HCT116 (cell line): ENCODE results near the gene AP2A1. TPM values are rescaled to one million over a fixed set of nuclear protein-coding genes. Genes with fewer than 3 reads are reported as not detected.

Experiments used
- ATAC-seq: fragments of 200-7000 bp; cut with Tn5 transposase; 2 replicates; pipeline ENCODE4 v1.9.1; 2020; ENCODE audit warnings: mild to moderate bottlenecking, moderate library complexity
- BruUV-seq: library from RNA; stranded (reverse); fragments of 400-500 nt; replicated peaks from 2 replicates; lab custom pipeline; 2021; lab: Mats Ljungman, UMichigan
- CTCF ChIA-PET: fragments of 300-600 bp; sonication (Branson Sonifier 250); formaldehyde crosslinking; loops from one replicate; lab custom pipeline; 2021; ENCODE audit warnings: antibody characterized with exemption; lab: Charles Lee
- POLR2A ChIA-PET: fragments of 300-600, 350-600 bp; sonication (Branson Sonifier 250); formaldehyde crosslinking; loops from one replicate; lab custom pipeline; 2021; ENCODE audit warnings: antibody characterized with exemption; lab: Charles Lee
- RAD21 ChIA-PET, 2 experiments: fragments of 300-600 bp; sonication (Branson Sonifier 250); formaldehyde crosslinking; loops; one replicate each; lab custom pipeline; 2023; ENCODE audit warnings: low total read pairs in 2 of 2; ENCODE audit not compliant: uncharacterized antibody in 2 of 2, unreplicated experiment in 2 of 2, low non-redundant PET in 1 of 2; lab: Charles Lee
- DNase-seq: peaks from one replicate; pipeline ENCODE4 v3.0.0-alpha.2; 2010; ENCODE audit warnings: low read depth, low spot score
- H2AFZ ChIP-seq: fragments of 200-600 bp; shearing (Covaris generic), sonication (generic); 2 replicates; pipeline ENCODE4 v1.6.1; 2017; ENCODE audit warnings: low read depth, mixed run types, mixed read lengths, antibody characterized with exemption, low read length; ENCODE audit not compliant: poor library complexity, severe bottlenecking
- H3K27ac ChIP-seq: 2 replicates; pipeline ENCODE4 v1.5.1; 2012; ENCODE audit warnings: low read depth, low read length
- H3K27me3 ChIP-seq: fragments of 200-600 bp; sonication (generic); 2 replicates; pipeline ENCODE4 v1.6.1; 2016; ENCODE audit warnings: mixed run types, low read length, mixed read lengths; ENCODE audit not compliant: insufficient read depth
- H3K36me3 ChIP-seq, 2 experiments: fragments of 200-500 bp in 1 of 2; fragments of 200-600 bp in 1 of 2; sonication (Bioruptor generic) in 1 of 2; sonication (generic) in 1 of 2; 2 replicates each; pipeline versions ENCODE4 v1.5.1 to v1.6.1; 2014 to 2016; ENCODE audit warnings: low read length in 2 of 2, inconsistent platforms in 1 of 2, mixed read lengths in 1 of 2, mixed run types in 1 of 2; ENCODE audit not compliant: insufficient read depth in 2 of 2, control insufficient read depth in 1 of 2
- H3K4me1 ChIP-seq, 2 experiments: fragments of 200-600 bp in 1 of 2; sonication (generic) in 1 of 2; 2 replicates each; pipeline versions ENCODE4 v1.5.1 to v1.6.1; 2012 to 2017; ENCODE audit warnings: low read length in 2 of 2, inconsistent platforms in 1 of 2, mild to moderate bottlenecking in 1 of 2, mixed read lengths in 1 of 2, mixed run types in 1 of 2, moderate library complexity in 1 of 2; ENCODE audit not compliant: insufficient read depth in 2 of 2, control insufficient read depth in 1 of 2
- H3K4me2 ChIP-seq: fragments of 200-600 bp; sonication (generic); 2 replicates; pipeline ENCODE4 v1.6.1; 2017; ENCODE audit warnings: mixed run types, low read length, mixed read lengths
- H3K4me3 ChIP-seq, 2 experiments: fragments of 200-600 bp in 1 of 2; sonication (generic) in 1 of 2; replicated peaks in 1 of 2; 2 replicates each; pipeline ENCODE4 v1.5.1; 2011 to 2016; ENCODE audit warnings: low read length in 2 of 2, control low read depth in 1 of 2, low read depth in 1 of 2, mild to moderate bottlenecking in 1 of 2, mixed read lengths in 1 of 2, mixed run types in 1 of 2
- H3K79me2 ChIP-seq: fragments of 200-600 bp; sonication (generic); 2 replicates; pipeline ENCODE4 v1.6.1; 2017; ENCODE audit warnings: mild to moderate bottlenecking, mixed run types, low read length, moderate library complexity, mixed read lengths; ENCODE audit not compliant: insufficient read depth
- H3K9ac ChIP-seq: fragments of 200-600 bp; sonication (generic); 2 replicates; pipeline ENCODE4 v1.6.1; 2016; ENCODE audit warnings: low read length, mixed read lengths
- H3K9me2 ChIP-seq: fragments of 200-600 bp; sonication (generic), shearing (Covaris generic); 2 replicates; pipeline ENCODE4 v1.6.1; 2017; ENCODE audit warnings: mixed run types, mild to moderate bottlenecking, moderate library complexity; ENCODE audit not compliant: insufficient read depth
- H3K9me3 ChIP-seq, 2 experiments: fragments of 200-500 bp in 1 of 2; fragments of 200-600 bp in 1 of 2; sonication (Bioruptor generic) in 1 of 2; sonication (generic) in 1 of 2; 2 replicates each; pipeline ENCODE4 v1.6.1; 2014 to 2017; ENCODE audit warnings: low read length in 2 of 2, mixed read lengths in 2 of 2, inconsistent platforms in 1 of 2, low read depth in 1 of 2, mild to moderate bottlenecking in 1 of 2, mixed run types in 1 of 2, moderate library complexity in 1 of 2; ENCODE audit not compliant: control insufficient read depth in 1 of 2, insufficient read depth in 1 of 2
- H4K20me1 ChIP-seq: fragments of 200-600 bp; sonication (generic), shearing (Covaris generic); 2 replicates; pipeline ENCODE4 v1.6.1; 2017; ENCODE audit warnings: mixed run types, mild to moderate bottlenecking, moderate library complexity; ENCODE audit not compliant: insufficient read depth
- EZH2 ChIP-seq: fragments of 200-600 bp; sonication (generic); IDR thresholded peaks from 2 replicates; pipeline ENCODE4 v1.6.1; 2017; ENCODE audit warnings: antibody characterized with exemption, mixed run types
- FOSL1 ChIP-seq: IDR thresholded peaks from 2 replicates; pipeline ENCODE4 v1.6.1; 2012; ENCODE audit warnings: low read depth
- JUND ChIP-seq: IDR thresholded peaks from 2 replicates; pipeline ENCODE4 v1.6.1; 2012
- MAX ChIP-seq: IDR thresholded peaks from 2 replicates; pipeline ENCODE4 v1.6.1; 2012
- POLR2A ChIP-seq: IDR thresholded peaks from 2 replicates; pipeline ENCODE4 v1.7.0; 2011; ENCODE audit warnings: borderline replicate concordance; ENCODE audit not compliant: insufficient read depth, insufficient read length; ENCODE audit errors: extremely low read depth
- REST ChIP-seq: IDR thresholded peaks from 2 replicates; pipeline ENCODE4 v1.6.1; 2012; ENCODE audit warnings: low read depth
- SIN3A ChIP-seq: IDR thresholded peaks from 2 replicates; pipeline ENCODE4 v1.6.1; 2012; ENCODE audit warnings: low read depth
- YY1 ChIP-seq: IDR thresholded peaks from 2 replicates; pipeline ENCODE4 v1.6.1; 2011; ENCODE audit warnings: low read length, low read depth, moderate library complexity, mild to moderate bottlenecking; ENCODE audit not compliant: insufficient replicate concordance; ENCODE audit errors: extremely low read depth
- intact Hi-C: fragments of 100-400 bp; cut with micrococcal nuclease; formaldehyde crosslinking; loops from 2 replicates; pipeline ENCODE4 v1.10.0; 2022
- total RNA-seq: library from RNA; stranded (reverse); gene quantifications from one replicate; pipeline ENCODE4 v1.2.1, GENCODE V29; 2021; ENCODE audit not compliant: unreplicated experiment

AP2A1 gene
- total RNA-seq, 1 experiment from 2014 or later, result 102 TPM

DNA sequence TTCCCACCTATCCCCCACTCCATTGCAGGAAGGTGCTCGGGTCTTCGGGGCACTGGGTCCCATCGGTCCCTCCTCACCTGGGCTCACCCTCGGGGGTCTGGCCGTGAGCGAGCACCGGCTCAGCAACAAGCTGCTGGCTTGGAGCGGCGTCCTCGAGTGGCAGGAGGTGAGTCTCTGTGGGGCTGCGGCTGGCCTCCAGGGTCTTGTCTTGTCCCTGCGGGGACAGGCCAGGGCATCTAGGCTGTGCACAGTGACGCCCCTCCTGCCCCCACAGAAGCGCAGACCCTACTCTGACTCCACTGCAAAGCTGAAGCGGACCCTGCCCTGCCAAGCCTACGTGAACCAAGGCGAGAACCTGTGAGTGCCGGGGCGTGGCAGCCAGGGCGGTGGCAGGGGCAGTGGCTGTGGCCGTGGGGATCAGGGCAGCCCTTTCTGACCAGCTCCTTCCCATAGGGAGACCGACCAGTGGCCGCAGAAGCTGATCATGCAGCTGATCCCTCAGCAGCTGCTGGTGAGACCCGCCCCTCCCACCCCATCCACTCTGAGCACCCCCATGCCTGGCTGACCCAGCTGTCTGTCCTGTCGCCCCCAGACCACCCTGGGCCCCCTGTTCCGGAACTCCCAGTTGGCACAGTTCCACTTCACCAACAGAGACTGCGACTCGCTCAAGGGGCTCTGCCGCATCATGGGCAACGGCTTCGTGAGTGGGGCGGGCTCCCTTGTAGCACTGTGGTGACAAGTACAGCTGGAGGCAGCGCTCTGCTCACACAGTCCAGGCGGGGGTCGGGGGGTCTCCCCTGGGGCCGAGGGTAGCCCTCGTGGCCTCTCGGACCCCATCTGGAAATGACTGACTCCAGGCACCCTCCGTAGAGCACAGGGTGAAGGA lies 87.8 kb downstream of the AP2A1 start:
- ATAC-seq (no peak), DNase-seq (no peak)
- Histone ChIP-seq H2AFZ (no peak overlapping the region), H3K9ac (no peak overlapping the region), H3K27ac (peak overlapping the region; percentile 48), H3K4me3 (no peak overlapping the region), H3K4me1 (peaks cover 15 to 34% of the 10 kb centered on the region in 2 experiments), H3K4me2 (no peak overlapping the region), H3K27me3 (no peaks in the 10 kb centered on the region), H3K9me3 (no peaks in the 10 kb centered on the region), H3K36me3 (peaks cover 5 to 17% of the 10 kb centered on the region in 2 experiments; a peak in 3 of 4 replicates), H4K20me1 (no peaks in the 10 kb centered on the region), H3K79me2 (peaks cover 44% of the 10 kb centered on the region), H3K9me2 (no peaks in the 10 kb centered on the region)
- ChIA-PET POLR2A (interaction anchor here (1.7 kb wide), 1 partner anchor 11 kb away, joined by 6 read pairs; no protein-coding TSS in a partner anchor), RAD21 (no interaction called here), CTCF (no interaction called here)
- BruUV-seq, result no TSS peak
- intact Hi-C loops, result no loop called here
- TF ChIP-seq EZH2 (no peak), MAX (no peak), REST (no peak), JUND (no peak), FOSL1 (no peak), POLR2A (no peak), YY1 (no peak), SIN3A (no peak)
